T-cell (primary cell): ENCODE results near the gene LPO. TPM values are rescaled to one million over a fixed set of nuclear protein-coding genes. Genes with fewer than 3 reads are reported as not detected.

Experiments used
- ATAC-seq, 4 experiments: fragments of 200-7000 bp in 3 of 4; fragments of 150-1000 bp in 1 of 4; cut with Tn5 transposase; replicated peaks in 1 of 4; 1 replicate in 3 of 4; 2 replicates in 1 of 4; pipeline ENCODE4 v1.10.0; 2021; ENCODE audit warnings: moderate library complexity in 3 of 4, mild to moderate bottlenecking in 2 of 4, moderate number of reproducible peaks in 1 of 4
- CTCF ChIA-PET, 2 donors: fragments of 300-600 bp; sonication (Branson Sonifier 250); formaldehyde crosslinking; loops; one replicate each; lab custom pipeline; 2022; ENCODE audit warnings: antibody characterized with exemption in 2 of 2; lab: Charles Lee
- POLR2A ChIA-PET, 2 donors: fragments of 300-600 bp; sonication (Branson Sonifier 250); formaldehyde crosslinking; loops; one replicate each; lab custom pipeline; 2022; ENCODE audit warnings: antibody characterized with exemption in 2 of 2; lab: Charles Lee
- DNase-seq, 35 experiments: peaks; one replicate each; pipeline versions ENCODE4 v3.0.0 to v3.0.0-alpha.2; 2013 to 2023
- H3K27ac ChIP-seq: one replicate; pipeline ENCODE4 v1.5.1; 2013; ENCODE audit warnings: low read length
- H3K27me3 ChIP-seq, 2 experiments: replicated peaks in 1 of 2; 1 replicate in 1 of 2; 2 replicates in 1 of 2; pipeline versions ENCODE4 v1.6.1 to v1.7.0; 2013; ENCODE audit warnings: low read length in 1 of 2, mixed read lengths in 1 of 2; ENCODE audit not compliant: control insufficient read depth in 2 of 2, insufficient read depth in 2 of 2; ENCODE audit errors: extremely low read depth in 1 of 2
- H3K36me3 ChIP-seq, 2 donors: 1 replicate in 1 of 2; 2 replicates in 1 of 2; pipeline versions ENCODE4 v1.6.1 to v1.7.0; 2013; ENCODE audit warnings: low read length in 1 of 2; ENCODE audit not compliant: control insufficient read depth in 2 of 2, insufficient read depth in 1 of 2; ENCODE audit errors: extremely low read depth in 1 of 2
- H3K4me1 ChIP-seq, 2 experiments: 1 replicate in 1 of 2; 2 replicates in 1 of 2; pipeline versions ENCODE4 v1.6.1 to v1.7.0; 2013; ENCODE audit warnings: low read length in 2 of 2, mixed read lengths in 1 of 2; ENCODE audit not compliant: insufficient read depth in 2 of 2, control insufficient read depth in 1 of 2; ENCODE audit errors: extremely low read depth in 1 of 2
- H3K4me3 ChIP-seq, 2 donors: 1 replicate in 1 of 2; 2 replicates in 1 of 2; pipeline versions ENCODE4 v1.5.1 to v1.7.0; 2013; ENCODE audit warnings: mild to moderate bottlenecking in 2 of 2, low read length in 1 of 2, moderate library complexity in 1 of 2; ENCODE audit not compliant: control insufficient read depth in 1 of 2; ENCODE audit errors: extremely low read depth in 1 of 2
- H3K9me3 ChIP-seq: 2 replicates; pipeline ENCODE4 v1.7.0; 2013
- H3K27ac Mint-ChIP-seq, 2 donors: one replicate each; pipeline ENCODE4 v1.8.0; 2020 to 2021; ENCODE audit warnings: mild to moderate bottlenecking in 2 of 2, mixed read lengths in 2 of 2
- H3K27me3 Mint-ChIP-seq, 2 donors: one replicate each; pipeline ENCODE4 v1.8.0; 2021 to 2022; ENCODE audit warnings: mixed read lengths in 2 of 2
- H3K36me3 Mint-ChIP-seq: one replicate; pipeline ENCODE4 v1.8.0; 2021; ENCODE audit warnings: mixed read lengths
- H3K4me1 Mint-ChIP-seq, 3 donors: one replicate each; pipeline ENCODE4 v1.8.0; 2020 to 2022; ENCODE audit warnings: mixed read lengths in 3 of 3, mild to moderate bottlenecking in 1 of 3
- H3K4me3 Mint-ChIP-seq, 3 donors: one replicate each; pipeline ENCODE4 v1.8.0; 2020 to 2022; ENCODE audit warnings: mild to moderate bottlenecking in 3 of 3, mixed read lengths in 3 of 3, moderate library complexity in 3 of 3
- H3K9me3 Mint-ChIP-seq, 3 donors: one replicate each; pipeline ENCODE4 v1.8.0; 2020 to 2022; ENCODE audit warnings: mixed read lengths in 3 of 3
- WGBS: methylation state at CpG from one replicate; pipeline ENCODE4 v1.1.5; 2013; ENCODE audit warnings: missing lambda C conversion rate; ENCODE audit not compliant: insufficient coverage; 5-methylcytosine and 5-hydroxymethylcytosine counted together
- total RNA-seq, 35 experiments: library from RNA in 6 of 35; stranded (reverse) in 6 of 35; fragments of 120-200 nt in 1 of 35; gene quantifications; one replicate each; pipeline versions ENCODE4 v1.2.1 to v1.2.4 and lab custom pipeline; 2013 to 2026

Gene LPO
- total RNA-seq, 5 donors from 2014 or later (not counting 1 experiment from before 2014, with no cell fraction given) = not detected

GRCh38 chr17:58265902-58266875 is 27.8 kb downstream of the LPO start:
- ATAC-seq = no peak
- no peak overlapping the region for H3K4me3 ChIP-seq
- no peak for DNase-seq
- H3K27me3 ChIP-seq = peaks cover 0 to 52% of the 10 kb centered on the region in 2 experiments
- H3K36me3 Mint-ChIP-seq = no peaks in the 10 kb centered on the region
- ChIA-PET POLR2A (no interaction called here), CTCF (no interaction called here)
- H3K9me3 ChIP-seq = no peaks in the 10 kb centered on the region
- peak overlapping the region in 1 of 2 donors; percentile 0 for H3K27ac Mint-ChIP-seq
- no peaks in the 10 kb centered on the region for H3K4me1 Mint-ChIP-seq
- peaks cover 35 to 59% of the 10 kb centered on the region in 2 donors for H3K27me3 Mint-ChIP-seq
- H3K27ac ChIP-seq = no peak overlapping the region
- no peaks in the 10 kb centered on the region for H3K36me3 ChIP-seq
- H3K4me3 Mint-ChIP-seq = no peak overlapping the region
- WGBS = 93% methylated on average over 6 of the region's 7 CpGs
- H3K4me1 ChIP-seq = no peaks in the 10 kb centered on the region
- no peaks in the 10 kb centered on the region for H3K9me3 Mint-ChIP-seq

GRCh38 chr17:58267347-58268324 is 29.3 kb downstream of the LPO start:
- H3K27ac Mint-ChIP-seq = no peak overlapping the region
- H3K4me3 Mint-ChIP-seq = no peak overlapping the region
- H3K4me1 Mint-ChIP-seq = no peaks in the 10 kb centered on the region
- ChIA-PET POLR2A (no interaction called here), CTCF (interaction anchor here in 1 of 2 donors (0.6 kb wide), 1 partner anchor 14 kb away, joined by 3 read pairs; no protein-coding TSS in a partner anchor)
- DNase-seq (no peak), ATAC-seq (no peak)
- no peaks in the 10 kb centered on the region for H3K4me1 ChIP-seq
- no peaks in the 10 kb centered on the region for H3K36me3 ChIP-seq
- no peak overlapping the region for H3K27ac ChIP-seq
- peaks cover 25 to 46% of the 10 kb centered on the region in 2 donors for H3K27me3 Mint-ChIP-seq
- no peaks in the 10 kb centered on the region for H3K36me3 Mint-ChIP-seq
- no peaks in the 10 kb centered on the region for H3K9me3 ChIP-seq
- WGBS = 84% methylated on average over 18 of the region's 22 CpGs
- no peak overlapping the region for H3K4me3 ChIP-seq
- H3K9me3 Mint-ChIP-seq = no peaks in the 10 kb centered on the region
- peaks cover 0 to 53% of the 10 kb centered on the region in 2 experiments for H3K27me3 ChIP-seq

GRCh38 chr17:58268326-58268725 is 29.9 kb downstream of the LPO start:
- no peaks in the 10 kb centered on the region for H3K9me3 ChIP-seq
- H3K27me3 ChIP-seq = peaks cover 0 to 59% of the 10 kb centered on the region in 2 experiments
- 88% methylated on average over 9 of the region's 12 CpGs for WGBS
- Mint-ChIP-seq H3K27ac (no peak overlapping the region), H3K9me3 (no peaks in the 10 kb centered on the region), H3K27me3 (peaks cover 22 to 39% of the 10 kb centered on the region in 2 donors), H3K4me3 (no peak overlapping the region), H3K4me1 (no peaks in the 10 kb centered on the region), H3K36me3 (no peaks in the 10 kb centered on the region)
- ChIA-PET POLR2A (no interaction called here), CTCF (interaction anchor here in 1 of 2 donors (0.6 kb wide), 1 partner anchor 13 kb away, joined by 3 read pairs; no protein-coding TSS in a partner anchor)
- H3K27ac ChIP-seq = no peak overlapping the region
- no peak for ATAC-seq
- no peak overlapping the region for H3K4me3 ChIP-seq
- no peaks in the 10 kb centered on the region for H3K4me1 ChIP-seq
- DNase-seq = no peak
- H3K36me3 ChIP-seq = no peaks in the 10 kb centered on the region

- H3K36me3 ChIP-seq = no peaks in the 10 kb centered on the region
- H3K4me1 ChIP-seq = no peaks in the 10 kb centered on the region
- ATAC-seq = no peak
- H3K4me3 Mint-ChIP-seq = no peak overlapping the region
- H3K27me3 ChIP-seq = peaks cover 0 to 56% of the 10 kb centered on the region in 2 experiments
- POLR2A ChIA-PET = no interaction called here
- no peak overlapping the region for H3K4me3 ChIP-seq
- no peaks in the 10 kb centered on the region for H3K4me1 Mint-ChIP-seq
- no peak overlapping the region for H3K27ac ChIP-seq
- H3K27me3 Mint-ChIP-seq = peaks cover 18 to 33% of the 10 kb centered on the region in 2 donors
- H3K9me3 Mint-ChIP-seq = no peaks in the 10 kb centered on the region
- CTCF ChIA-PET = no interaction called here
- no peak for DNase-seq
- H3K36me3 Mint-ChIP-seq = no peaks in the 10 kb centered on the region
- WGBS = 94% methylated on average over 2 of the region's 6 CpGs
- no peak overlapping the region for H3K27ac Mint-ChIP-seq
- H3K9me3 ChIP-seq = no peaks in the 10 kb centered on the region
These were observed 30.6 kb downstream of the LPO start for GRCh38 chr17:58268774-58269556.

- CTCF ChIA-PET = no interaction called here
- H3K27ac ChIP-seq = no peak overlapping the region
- H3K4me3 Mint-ChIP-seq = no peak overlapping the region
- no peak overlapping the region for H3K4me3 ChIP-seq
- POLR2A ChIA-PET = no interaction called here
- ATAC-seq (no peak), DNase-seq (no peak)
- H3K36me3 Mint-ChIP-seq = no peaks in the 10 kb centered on the region
- peaks cover 0 to 58% of the 10 kb centered on the region in 2 experiments for H3K27me3 ChIP-seq
- H3K4me1 Mint-ChIP-seq = no peaks in the 10 kb centered on the region
- H3K9me3 Mint-ChIP-seq = no peaks in the 10 kb centered on the region
- 69% methylated on average over 3 of the region's 9 CpGs for WGBS
- no peaks in the 10 kb centered on the region for H3K9me3 ChIP-seq
- peaks cover 10 to 26% of the 10 kb centered on the region in 2 donors for H3K27me3 Mint-ChIP-seq
- no peaks in the 10 kb centered on the region for H3K4me1 ChIP-seq
- no peak overlapping the region for H3K27ac Mint-ChIP-seq
- no peaks in the 10 kb centered on the region for H3K36me3 ChIP-seq
These were observed 31.3 kb downstream of the LPO start for GRCh38 chr17:58269557-58270291.
